HG02678 (cell line): ENCODE data around the gene SERPINB4.
"Not testable (repeated sequence)": the region's sequence is repeated elsewhere in the genome, so short reads cannot be mapped to it uniquely, and the experiment has no call there.

ENCODE experiments used
- ATAC-seq: cut with Tn5 transposase; IDR thresholded peaks from one replicate; pipeline ENCODE4 v1.9.1; 2021; ENCODE audit warnings: mild to moderate bottlenecking, moderate library complexity; ENCODE audit not compliant: unreplicated experiment

Gene SERPINB4

GRCh38 chr18:63644142-63644541 lies at the start of gene SERPINB4:
TSS of gene SERPINB4 (minus strand) at chr18:63644256. CDS start at chr18:63643577, 679 bp downstream.
- ATAC-seq, result not testable (repeated sequence)

- ATAC-seq, result no peak
Observed at GRCh38 chr18:63689064-63689463, 45.0 kb upstream of the SERPINB4 start.

- no peak for ATAC-seq
Observed at GRCh38 chr18:63686871-63687270, 42.8 kb upstream of the SERPINB4 start.

GRCh38 chr18:63684718-63685117 lies 40.7 kb upstream of the SERPINB4 start:
- no peak for ATAC-seq

GRCh38 chr18:63683890-63684289 lies 39.8 kb upstream of the SERPINB4 start:
- no peak for ATAC-seq

GRCh38 chr18:63683152-63683551 lies 39.1 kb upstream of the SERPINB4 start:
- ATAC-seq, result no peak

GRCh38 chr18:63681449-63682340 lies 37.6 kb upstream of the SERPINB4 start:
- ATAC-seq, result no peak

- ATAC-seq, result no peak
Observed at GRCh38 chr18:63679820-63680606, 36.0 kb upstream of the SERPINB4 start.

GRCh38 chr18:63677500-63678225 lies 33.6 kb upstream of the SERPINB4 start:
- ATAC-seq, result no peak

GRCh38 chr18:63676526-63677323 lies 32.7 kb upstream of the SERPINB4 start:
- no peak for ATAC-seq

- no peak for ATAC-seq
Observed at GRCh38 chr18:63664571-63664970, 20.5 kb upstream of the SERPINB4 start.

GRCh38 chr18:63661750-63662149 lies 17.7 kb upstream of the SERPINB4 start, which contains the start of gene SERPINB3:
TSS of gene SERPINB3 (minus strand) at chr18:63661893. CDS start at chr18:63661216, 677 bp downstream.
- ATAC-seq, result not testable (repeated sequence)

GRCh38 chr18:63658920-63659319 lies 14.9 kb upstream of the SERPINB4 start:
- ATAC-seq, result not testable (repeated sequence)

- ATAC-seq, result not testable (repeated sequence)
Observed at GRCh38 chr18:63650271-63650670, 6.2 kb upstream of the SERPINB4 start.

- ATAC-seq, result no peak
Observed at GRCh38 chr18:63648241-63648640, 4.2 kb upstream of the SERPINB4 start.

- no peak for ATAC-seq
Observed at GRCh38 chr18:63646936-63647335, 2.9 kb upstream of the SERPINB4 start.

- ATAC-seq, result not testable (repeated sequence)
Observed at GRCh38 chr18:63644694-63645093, 638 bp upstream of the SERPINB4 start.

GRCh38 chr18:63642668-63643356 lies 1.2 kb downstream of the SERPINB4 start:
- ATAC-seq, result not testable (repeated sequence)

GRCh38 chr18:63641157-63641680 lies 2.8 kb downstream of the SERPINB4 start:
- ATAC-seq, result not testable (repeated sequence)
